MCF 10A (cell line): Measurements from ENCODE around the gene ADGRD1. TPM values are rescaled to one million over a fixed set of nuclear protein-coding genes. Genes with fewer than 3 reads are reported as not detected.
A peak's percentile ranks its signal among the peaks of the same experiment; 100 is the strongest.

Source experiments
- BruUV-seq: library from RNA; stranded (reverse); fragments of 400-500 nt; replicated peaks from 2 replicates; lab custom pipeline; 2021; lab: Mats Ljungman, UMichigan
- CTCF ChIA-PET: fragments of 300-600 bp; sonication (Branson Sonifier 250); formaldehyde crosslinking; extraction: SDS; loops from one replicate; lab custom pipeline; 2021; ENCODE audit warnings: antibody characterized with exemption, inconsistent platforms; lab: Yijun Ruan, JAX
- POLR2A ChIA-PET: fragments of 300-600, 350-650 bp; sonication (Branson Sonifier 250); formaldehyde crosslinking; extraction: SDS; loops from one replicate; lab custom pipeline; 2020; ENCODE audit warnings: antibody characterized with exemption, inconsistent platforms; lab: Yijun Ruan, JAX
- DNase-seq: peaks from one replicate; pipeline ENCODE4 v3.0.0-alpha.2; 2018; ENCODE audit not compliant: unreplicated experiment
- H3K27ac Mint-ChIP-seq: one replicate; pipeline ENCODE4 v1.8.0; 2022; ENCODE audit warnings: mild to moderate bottlenecking, low read depth, mixed read lengths; ENCODE audit not compliant: unreplicated experiment
- H3K27me3 Mint-ChIP-seq: one replicate; pipeline ENCODE4 v1.8.0; 2022; ENCODE audit warnings: mixed read lengths; ENCODE audit not compliant: insufficient read depth, unreplicated experiment
- H3K36me3 Mint-ChIP-seq: one replicate; pipeline ENCODE4 v1.8.0; 2022; ENCODE audit warnings: mild to moderate bottlenecking, moderate library complexity, mixed read lengths; ENCODE audit not compliant: insufficient read depth, unreplicated experiment
- H3K4me1 Mint-ChIP-seq: one replicate; pipeline ENCODE4 v1.8.0; 2022; ENCODE audit warnings: mixed read lengths; ENCODE audit not compliant: insufficient read depth, unreplicated experiment
- H3K4me3 Mint-ChIP-seq: one replicate; pipeline ENCODE4 v1.8.0; 2022; ENCODE audit warnings: mild to moderate bottlenecking, moderate library complexity, mixed read lengths; ENCODE audit not compliant: unreplicated experiment
- H3K9me3 Mint-ChIP-seq: one replicate; pipeline ENCODE4 v1.8.0; 2022; ENCODE audit warnings: mixed read lengths; ENCODE audit not compliant: unreplicated experiment
- CTCF ChIP-seq: fragments of 200-600 bp; IDR thresholded peaks from one replicate; pipeline ENCODE4 v1.8.0; 2022; ENCODE audit warnings: antibody characterized with exemption, mild to moderate bottlenecking; ENCODE audit not compliant: unreplicated experiment
- intact Hi-C: fragments of 100-400 bp; cut with micrococcal nuclease; formaldehyde crosslinking; loops from 2 replicates; pipeline ENCODE4 v1.14.1; 2022
- total RNA-seq: library from RNA; stranded (reverse); gene quantifications from 2 replicates; pipeline ENCODE4 v1.2.3, GENCODE V29; 2022

The ADGRD1 gene
- total RNA-seq, 1 experiment from 2014 or later = 0.68 TPM

- Mint-ChIP-seq H3K4me1 (peaks cover 5% of the 10 kb centered on the region), H3K27me3 (peaks cover 13% of the 10 kb centered on the region), H3K27ac (no peak overlapping the region), H3K9me3 (no peaks in the 10 kb centered on the region), H3K36me3 (peaks cover under 1% of the 10 kb centered on the region), H3K4me3 (no peak overlapping the region)
- BruUV-seq = no TSS peak
- TF ChIP-seq CTCF = no peak
- POLR2A ChIA-PET = interaction anchor here (0.5 kb wide), 1 partner anchor 319 kb away, joined by 3 read pairs; no protein-coding TSS in a partner anchor
- intact Hi-C loops = no loop called here
- CTCF ChIA-PET = interaction anchor here (0.6 kb wide), 1 partner anchor 714 kb away, joined by 3 read pairs; no protein-coding TSS in a partner anchor
- DNase-seq = no peak
These were observed 6.4 kb downstream of the ADGRD1 start for GRCh38 chr12:130960058-130960457.

GRCh38 chr12:130960787-130961186 is 7.1 kb downstream of the ADGRD1 start:
- Mint-ChIP-seq H3K27me3 (peaks cover 10% of the 10 kb centered on the region), H3K9me3 (no peaks in the 10 kb centered on the region), H3K36me3 (no peaks in the 10 kb centered on the region), H3K4me1 (peaks cover 13% of the 10 kb centered on the region), H3K4me3 (no peak overlapping the region), H3K27ac (no peak overlapping the region)
- no TSS peak for BruUV-seq
- DNase-seq = no peak
- intact Hi-C loops = no loop called here
- no peak for TF ChIP-seq CTCF
- CTCF ChIA-PET = no interaction called here
- POLR2A ChIA-PET = no interaction called here

GRCh38 chr12:130961921-130962451 is 8.3 kb downstream of the ADGRD1 start:
- intact Hi-C loops = no loop called here
- peaks cover 20% of the 10 kb centered on the region for H3K4me1 Mint-ChIP-seq
- no peaks in the 10 kb centered on the region for H3K9me3 Mint-ChIP-seq
- no peak for DNase-seq
- CTCF ChIA-PET = no interaction called here
- peaks cover 10% of the 10 kb centered on the region for H3K27me3 Mint-ChIP-seq
- H3K4me3 Mint-ChIP-seq = no peak overlapping the region
- no TSS peak for BruUV-seq
- POLR2A ChIA-PET = no interaction called here
- no peak overlapping the region for H3K27ac Mint-ChIP-seq
- H3K36me3 Mint-ChIP-seq = no peaks in the 10 kb centered on the region
- no peak for TF ChIP-seq CTCF

GRCh38 chr12:130965214-130965613 is 11.5 kb downstream of the ADGRD1 start:
- DNase-seq = no peak
- TSS peak; percentile 43 for BruUV-seq
- no peak overlapping the region for H3K27ac Mint-ChIP-seq

More at GRCh38 chr12:130965214-130965613, 11.5 kb downstream of the ADGRD1 start:
- Mint-ChIP-seq H3K27me3 (peaks cover 21% of the 10 kb centered on the region), H3K4me1 (peaks cover 25% of the 10 kb centered on the region), H3K36me3 (peaks cover 4% of the 10 kb centered on the region), H3K9me3 (no peaks in the 10 kb centered on the region), H3K4me3 (no peak overlapping the region)
- TF ChIP-seq CTCF = no peak
- intact Hi-C loops = no loop called here
- POLR2A ChIA-PET = interaction anchor here (0.7 to 1.3 kb wide), 3 partner anchors 19 to 44 kb away, joined by 3 to 4 read pairs (median 3); no protein-coding TSS in a partner anchor
- CTCF ChIA-PET = no interaction called here
